Measurements from ENCODE around the gene TRPM1.

DNA sequence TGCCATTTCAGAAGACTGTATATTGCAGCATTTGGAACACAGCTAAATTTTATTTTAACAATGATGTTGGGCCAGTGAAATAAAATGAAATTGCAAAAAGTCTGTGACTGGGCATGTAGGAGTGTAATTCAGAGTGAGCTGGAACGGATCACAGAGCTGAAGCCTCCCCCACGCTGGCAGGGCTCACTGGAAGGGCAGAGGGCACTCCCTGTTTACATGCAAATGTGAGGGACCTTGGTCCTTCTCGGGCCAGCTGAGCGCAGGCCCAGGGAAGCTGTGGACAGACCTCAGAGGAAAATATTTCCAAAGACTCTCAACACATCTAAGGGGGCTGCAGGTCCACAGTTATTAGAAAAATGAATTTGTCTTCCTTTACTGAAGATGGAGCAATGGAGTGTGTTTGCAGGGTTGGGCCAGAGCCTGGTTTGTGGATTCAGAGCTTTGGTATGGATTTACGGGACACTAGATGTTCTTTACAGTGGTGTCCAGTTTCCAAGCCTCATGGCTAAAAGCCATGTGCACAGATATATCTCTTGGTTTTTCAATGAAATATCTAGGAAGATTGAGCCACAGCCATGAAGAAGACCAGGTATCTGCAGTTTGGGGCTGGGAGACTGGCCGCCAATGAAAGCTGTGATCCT, 32.0 kb downstream of the TRPM1 start:
- no peak for TF ChIP-seq ELF4 (CRISPR knock-in tag; IDR thresholded peaks at IDR 0.05; ENCODE audit: low read depth)
- TF ChIP-seq, protein P1, sequence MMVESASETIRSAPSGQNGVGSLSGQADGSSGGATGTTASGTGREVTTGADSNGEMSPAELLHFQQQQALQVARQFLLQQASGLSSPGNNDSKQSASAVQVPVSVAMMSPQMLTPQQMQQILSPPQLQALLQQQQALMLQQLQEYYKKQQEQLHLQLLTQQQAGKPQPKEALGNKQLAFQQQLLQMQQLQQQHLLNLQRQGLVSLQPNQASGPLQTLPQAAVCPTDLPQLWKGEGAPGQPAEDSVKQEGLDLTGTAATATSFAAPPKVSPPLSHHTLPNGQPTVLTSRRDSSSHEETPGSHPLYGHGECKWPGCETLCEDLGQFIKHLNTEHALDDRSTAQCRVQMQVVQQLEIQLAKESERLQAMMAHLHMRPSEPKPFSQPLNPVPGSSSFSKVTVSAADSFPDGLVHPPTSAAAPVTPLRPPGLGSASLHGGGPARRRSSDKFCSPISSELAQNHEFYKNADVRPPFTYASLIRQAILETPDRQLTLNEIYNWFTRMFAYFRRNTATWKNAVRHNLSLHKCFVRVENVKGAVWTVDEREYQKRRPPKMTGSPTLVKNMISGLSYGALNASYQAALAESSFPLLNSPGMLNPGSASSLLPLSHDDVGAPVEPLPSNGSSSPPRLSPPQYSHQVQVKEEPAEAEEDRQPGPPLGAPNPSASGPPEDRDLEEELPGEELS (CRISPR knock-in tag; IDR thresholded peaks at IDR 0.05): no peak

Measured in WTC11 (cell line).